ENCODE measurements around the gene TCF7L1. TPM values are rescaled to one million over a fixed set of nuclear protein-coding genes. Genes with fewer than 3 reads are reported as not detected.

TCF7L1 gene
- total and polyA plus RNA-seq, 2 experiments from 2014 or later = 0.65 to 1.8 TPM

- no peak overlapping the region for H2AFZ ChIP-seq
- TF ChIP-seq EZH2 (IDR thresholded peaks at IDR 0.05; ENCODE audit: insufficient read depth, poor library complexity, severe bottlenecking) = no peak
- TF ChIP-seq EZH2phosphoT487 (IDR thresholded peaks at IDR 0.05; ENCODE audit: insufficient read depth, low read depth) = no peak
- in situ Hi-C loops (cut with MboI) = no loop called here
- H3K4me2 ChIP-seq (ENCODE audit: unreplicated experiment) = no peak overlapping the region
- DNase-seq = no peak
- H3K36me3 ChIP-seq (ENCODE audit: low read depth) = no peaks in the 10 kb centered on the region
- H3K9me3 ChIP-seq (ENCODE audit: low read depth) = no peaks in the 10 kb centered on the region
- H3K4me3 ChIP-seq = no peak overlapping the region
- H3K27ac ChIP-seq = no peak overlapping the region
- peaks cover 7% of the 10 kb centered on the region for H3K79me2 ChIP-seq (ENCODE audit: insufficient read depth)
- H3K4me1 ChIP-seq (ENCODE audit: insufficient read depth) = peaks cover 17% of the 10 kb centered on the region
- WGBS, 2 experiments (ENCODE audit: low coverage in 1 of 2, low lambda C conversion rate in 2 of 2, missing lambda C conversion rate in 2 of 2) = 94 to 95% methylated on average over 11 of the region's 11 CpGs
- no peaks in the 10 kb centered on the region for H3K27me3 ChIP-seq (replicated peaks; ENCODE audit: insufficient read depth)
- peaks cover 11% of the 10 kb centered on the region for H3F3A ChIP-seq (ENCODE audit: insufficient read depth)
- no peaks in the 10 kb centered on the region for H4K20me1 ChIP-seq (ENCODE audit: insufficient read depth)
- no peak overlapping the region for H3K9ac ChIP-seq
- no peaks in the 10 kb centered on the region for H3K9me2 ChIP-seq (ENCODE audit: insufficient read depth)
Observed at GRCh38 chr2:85181844-85182456, 48.8 kb downstream of the TCF7L1 start.

- H3K27ac ChIP-seq = 0 out of 2 replicates have a peak overlapping the region, but pooled peaks have one; percentile 9
- H4K20me1 ChIP-seq (ENCODE audit: insufficient read depth) = no peaks in the 10 kb centered on the region
- H3K4me3 ChIP-seq = no peak overlapping the region
- H3K4me1 ChIP-seq (ENCODE audit: insufficient read depth) = peaks cover 20% of the 10 kb centered on the region
- WGBS, 2 experiments (ENCODE audit: low coverage in 1 of 2, low lambda C conversion rate in 2 of 2, missing lambda C conversion rate in 2 of 2) = 97 to 98% methylated on average over 3 of the region's 3 CpGs
- H3K9me2 ChIP-seq (ENCODE audit: insufficient read depth) = no peaks in the 10 kb centered on the region
- H3K9ac ChIP-seq = no peak overlapping the region
- peak; percentile 51 for DNase-seq
- in situ Hi-C loops (cut with MboI) = no loop called here
- peak overlapping the region; percentile 78 for H3K4me2 ChIP-seq (ENCODE audit: unreplicated experiment)
- no peak overlapping the region for H2AFZ ChIP-seq
- H3K27me3 ChIP-seq (replicated peaks; ENCODE audit: insufficient read depth) = no peaks in the 10 kb centered on the region
- no peaks in the 10 kb centered on the region for H3K36me3 ChIP-seq (ENCODE audit: low read depth)
- TF ChIP-seq EZH2phosphoT487 (IDR thresholded peaks at IDR 0.05; ENCODE audit: insufficient read depth, low read depth) = no peak
- no peak for TF ChIP-seq EZH2 (IDR thresholded peaks at IDR 0.05; ENCODE audit: insufficient read depth, poor library complexity, severe bottlenecking)
- H3K79me2 ChIP-seq (ENCODE audit: insufficient read depth) = peaks cover 7% of the 10 kb centered on the region
- H3K9me3 ChIP-seq (ENCODE audit: low read depth) = no peaks in the 10 kb centered on the region
- H3F3A ChIP-seq (ENCODE audit: insufficient read depth) = peaks cover 20% of the 10 kb centered on the region
Observed at GRCh38 chr2:85183076-85183475, 49.9 kb downstream of the TCF7L1 start.

GRCh38 chr2:85183479-85183878, 50.3 kb downstream of the TCF7L1 start:
- peak overlapping the region; percentile 78 for H3K4me2 ChIP-seq (ENCODE audit: unreplicated experiment)
- H3F3A ChIP-seq (ENCODE audit: insufficient read depth) = peaks cover 20% of the 10 kb centered on the region
- 0 out of 2 replicates have a peak overlapping the region, but pooled peaks have one; percentile 9 for H3K27ac ChIP-seq
- H4K20me1 ChIP-seq (ENCODE audit: insufficient read depth) = no peaks in the 10 kb centered on the region
- in situ Hi-C loops (cut with MboI) = no loop called here
- H3K9ac ChIP-seq = no peak overlapping the region
- no peaks in the 10 kb centered on the region for H3K36me3 ChIP-seq (ENCODE audit: low read depth)
- no peaks in the 10 kb centered on the region for H3K9me3 ChIP-seq (ENCODE audit: low read depth)
- TF ChIP-seq EZH2 (IDR thresholded peaks at IDR 0.05; ENCODE audit: insufficient read depth, poor library complexity, severe bottlenecking) = no peak
- no peak for TF ChIP-seq EZH2phosphoT487 (IDR thresholded peaks at IDR 0.05; ENCODE audit: insufficient read depth, low read depth)
- H3K9me2 ChIP-seq (ENCODE audit: insufficient read depth) = no peaks in the 10 kb centered on the region
- no peak overlapping the region for H2AFZ ChIP-seq
- H3K79me2 ChIP-seq (ENCODE audit: insufficient read depth) = peaks cover 7% of the 10 kb centered on the region
- DNase-seq = peak; percentile 81
- H3K4me1 ChIP-seq (ENCODE audit: insufficient read depth) = peaks cover 20% of the 10 kb centered on the region
- H3K27me3 ChIP-seq (replicated peaks; ENCODE audit: insufficient read depth) = no peaks in the 10 kb centered on the region
- 64 to 65% methylated on average over 4 of the region's 4 CpGs for WGBS, 2 experiments (ENCODE audit: low coverage in 1 of 2, low lambda C conversion rate in 2 of 2, missing lambda C conversion rate in 2 of 2)
- no peak overlapping the region for H3K4me3 ChIP-seq

GRCh38 chr2:85184231-85184630, 51.0 kb downstream of the TCF7L1 start:
- in situ Hi-C loops (cut with MboI) = no loop called here
- TF ChIP-seq EZH2phosphoT487 (IDR thresholded peaks at IDR 0.05; ENCODE audit: insufficient read depth, low read depth) (no peak), EZH2 (IDR thresholded peaks at IDR 0.05; ENCODE audit: insufficient read depth, poor library complexity, severe bottlenecking) (no peak)
- Histone ChIP-seq H3K36me3 (ENCODE audit: low read depth) (no peaks in the 10 kb centered on the region), H3K4me1 (ENCODE audit: insufficient read depth) (peaks cover 27% of the 10 kb centered on the region), H2AFZ (no peak overlapping the region), H4K20me1 (ENCODE audit: insufficient read depth) (no peaks in the 10 kb centered on the region), H3K9me3 (ENCODE audit: low read depth) (no peaks in the 10 kb centered on the region), H3F3A (ENCODE audit: insufficient read depth) (peaks cover 20% of the 10 kb centered on the region), H3K4me2 (ENCODE audit: unreplicated experiment) (no peak overlapping the region), H3K9me2 (ENCODE audit: insufficient read depth) (no peaks in the 10 kb centered on the region), H3K4me3 (no peak overlapping the region), H3K9ac (no peak overlapping the region), H3K27me3 (replicated peaks; ENCODE audit: insufficient read depth) (no peaks in the 10 kb centered on the region), H3K79me2 (ENCODE audit: insufficient read depth) (peaks cover 7% of the 10 kb centered on the region), H3K27ac (no peak overlapping the region)
- DNase-seq = no peak
- 93 to 94% methylated on average over 9 of the region's 9 CpGs for WGBS, 2 experiments (ENCODE audit: low coverage in 1 of 2, low lambda C conversion rate in 2 of 2, missing lambda C conversion rate in 2 of 2)

All from GM23248 (cell line).